ENCODE data around the gene ANP32E. TPM values are rescaled to one million over a fixed set of nuclear protein-coding genes. Genes with fewer than 3 reads are reported as not detected.

Gene ANP32E
- total and polyA plus RNA-seq, 12 donors: 17.3 to 58.2 (median 40.6) TPM

DNA sequence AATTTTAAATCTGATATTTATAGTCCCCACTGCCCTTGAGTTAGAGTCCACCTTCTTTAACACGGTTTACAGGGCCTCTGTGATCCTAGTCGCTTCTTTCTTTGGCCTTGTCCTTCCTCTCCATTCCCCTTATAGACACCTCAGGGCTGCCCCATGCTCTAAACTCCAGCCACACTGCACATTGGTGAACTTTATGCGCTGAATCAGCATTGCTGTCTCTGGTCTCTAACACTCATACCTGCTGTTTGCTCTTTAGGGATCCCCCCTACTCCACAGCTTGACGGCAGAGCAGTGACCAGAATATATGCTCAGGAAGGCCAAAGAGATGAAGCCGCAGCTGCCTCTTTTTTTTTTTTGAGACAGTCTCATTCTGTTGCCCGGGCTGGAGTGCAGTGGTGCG is 56.0 kb downstream of the ANP32E start:
- ATAC-seq: no peak
- H3K27me3 ChIP-seq: no peaks in the 10 kb centered on the region
- H3K36me3 ChIP-seq: no peaks in the 10 kb centered on the region
- H3K9me3 ChIP-seq: no peaks in the 10 kb centered on the region
- no peak for DNase-seq
- H3K4me3 ChIP-seq: no peak overlapping the region
- H3K27ac ChIP-seq: no peak overlapping the region
- WGBS, 2 donors: 91 to 94% methylated on average over 7 of the region's 7 CpGs
- H3K4me1 ChIP-seq: peaks cover 0 to 53% (median 0%) of the 10 kb centered on the region in 9 donors
- TF ChIP-seq CTCF (IDR thresholded peaks at IDR 0.05): no peak
- intact Hi-C loops (cut with DNase I): loop anchor here in 1 of 10 donors (5.0 kb wide), 1 partner anchor 213 kb away; no protein-coding TSS in a partner anchor

GRCh38 chr1:150178548-150178947 is 57.4 kb downstream of the ANP32E start:
- H3K4me1 ChIP-seq: peaks cover 0 to 53% (median 0%) of the 10 kb centered on the region in 9 donors
- H3K27ac ChIP-seq: peak overlapping the region in 1 of 10 donors; percentile 46
- intact Hi-C loops (cut with DNase I): no loop called here
- no peak for DNase-seq
- no peak overlapping the region for H3K4me3 ChIP-seq
- no peak for TF ChIP-seq CTCF (IDR thresholded peaks at IDR 0.05)
- H3K9me3 ChIP-seq: no peaks in the 10 kb centered on the region
- ATAC-seq: no peak
- H3K27me3 ChIP-seq: no peaks in the 10 kb centered on the region
- no peaks in the 10 kb centered on the region for H3K36me3 ChIP-seq

DNA sequence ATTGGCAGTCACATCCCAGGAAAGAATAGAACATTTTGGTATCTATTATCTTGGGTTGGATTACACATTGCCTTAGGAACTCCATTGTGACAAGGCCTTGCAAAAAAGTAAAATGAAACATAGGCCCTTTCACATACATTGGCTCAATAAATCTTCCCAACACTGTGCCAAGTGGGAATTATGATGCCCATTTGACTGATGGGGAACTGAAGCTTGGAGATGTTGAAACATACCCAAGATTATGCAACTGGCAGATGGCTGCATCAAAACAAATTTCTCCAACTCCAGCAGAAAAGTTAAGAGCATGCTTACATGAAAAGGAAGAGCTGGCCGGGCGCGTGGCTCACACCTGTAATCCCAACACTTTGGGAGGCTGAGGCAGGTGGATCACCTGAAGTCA is 59.3 kb downstream of the ANP32E start:
- Histone ChIP-seq H3K27ac (peak overlapping the region in 1 of 10 donors; percentile 56), H3K4me1 (peaks cover 0 to 45% (median 0%) of the 10 kb centered on the region in 9 donors), H3K36me3 (no peaks in the 10 kb centered on the region), H3K9me3 (no peaks in the 10 kb centered on the region), H3K4me3 (no peak overlapping the region), H3K27me3 (no peaks in the 10 kb centered on the region)
- peak in 3 of 8 donors; percentile 16 to 48 (median 44) for ATAC-seq
- 88 to 92% methylated on average over 3 of the region's 3 CpGs for WGBS, 2 donors
- no peak for DNase-seq
- intact Hi-C loops (cut with DNase I): no loop called here
- TF ChIP-seq CTCF (IDR thresholded peaks at IDR 0.05): no peak

DNA sequence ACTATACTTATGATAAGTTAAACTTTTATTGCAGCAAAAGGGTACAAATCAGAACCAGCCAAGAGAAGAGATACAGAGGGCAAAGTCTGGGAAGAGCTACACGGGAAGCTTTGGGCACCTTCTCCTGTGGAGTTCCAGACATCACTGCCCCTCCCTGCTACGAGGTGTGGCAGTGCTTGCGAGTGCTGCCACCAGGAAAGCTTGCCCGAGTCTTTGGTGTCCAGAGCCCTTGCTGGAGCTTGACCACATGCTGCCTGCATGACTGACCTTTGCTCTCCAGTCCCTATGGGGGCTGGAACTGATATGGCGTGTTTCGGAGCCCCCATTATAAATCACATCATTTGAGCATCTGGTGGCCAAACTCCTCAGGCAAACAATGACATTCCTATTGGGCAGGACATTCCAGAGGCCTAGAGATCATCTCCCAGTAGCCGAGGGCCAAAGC is 62.7 kb downstream of the ANP32E start:
- no peaks in the 10 kb centered on the region for H3K27me3 ChIP-seq
- H3K36me3 ChIP-seq: no peaks in the 10 kb centered on the region
- H3K4me1 ChIP-seq: peaks cover 0 to 26% (median 0%) of the 10 kb centered on the region in 9 donors
- intact Hi-C loops (cut with DNase I): loop anchor here in 1 of 10 donors (5.0 kb wide), 1 partner anchor 201 kb away; no protein-coding TSS in a partner anchor
- no peak overlapping the region for H3K27ac ChIP-seq
- ATAC-seq: no peak
- TF ChIP-seq CTCF (IDR thresholded peaks at IDR 0.05): no peak
- no peak overlapping the region for H3K4me3 ChIP-seq
- DNase-seq: no peak
- whole genome bisulfite sequencing, 2 donors: 78 to 80% methylated on average over 7 of the region's 7 CpGs
- H3K9me3 ChIP-seq: no peaks in the 10 kb centered on the region

Measured in heart right ventricle (tissue), 16 donors.